GDM1 (cell line): ENCODE results near the gene C17orf75.
A peak's percentile ranks its signal among the peaks of the same experiment; 100 is the strongest.
"Not testable (repeated sequence)": the region's sequence is repeated elsewhere in the genome, so short reads cannot be mapped to it uniquely, and the experiment has no call there.

Experiments used
- DNase-seq: peaks from one replicate; lab custom pipeline; 2025; lab: John Stamatoyannopoulos, UW

The C17orf75 gene

DNA sequence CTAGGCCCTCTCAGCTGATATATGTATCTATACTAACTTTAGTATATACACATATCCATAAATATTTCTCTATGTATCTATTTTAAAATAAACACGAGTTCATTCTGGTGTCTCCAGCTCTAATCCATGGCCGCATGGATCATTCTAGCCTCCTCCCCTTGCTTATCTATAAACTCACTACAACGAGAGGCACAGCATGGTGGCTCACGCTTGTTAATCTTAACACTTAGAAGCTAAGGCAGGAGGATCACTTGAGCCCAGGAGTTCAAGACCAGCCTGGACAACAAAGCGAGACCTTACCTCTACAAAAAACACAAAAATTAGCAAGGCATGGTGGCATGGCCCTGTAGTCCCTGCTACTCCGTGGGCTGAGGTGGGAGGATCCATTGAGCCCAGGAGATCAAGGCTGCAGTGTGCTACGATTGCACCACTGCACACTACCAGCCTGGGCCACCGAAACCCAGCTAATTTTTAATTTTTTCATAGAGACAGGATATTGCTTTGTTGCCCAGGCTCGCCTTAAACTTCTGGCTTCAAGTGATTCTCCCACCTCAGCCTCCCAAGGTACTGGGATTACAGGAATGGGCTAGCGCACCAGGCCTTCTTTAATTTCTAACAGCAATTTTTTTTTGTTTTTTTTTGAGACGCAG lies 4.1 kb upstream of the C17orf75 start:
- DNase-seq, result no peak

DNA sequence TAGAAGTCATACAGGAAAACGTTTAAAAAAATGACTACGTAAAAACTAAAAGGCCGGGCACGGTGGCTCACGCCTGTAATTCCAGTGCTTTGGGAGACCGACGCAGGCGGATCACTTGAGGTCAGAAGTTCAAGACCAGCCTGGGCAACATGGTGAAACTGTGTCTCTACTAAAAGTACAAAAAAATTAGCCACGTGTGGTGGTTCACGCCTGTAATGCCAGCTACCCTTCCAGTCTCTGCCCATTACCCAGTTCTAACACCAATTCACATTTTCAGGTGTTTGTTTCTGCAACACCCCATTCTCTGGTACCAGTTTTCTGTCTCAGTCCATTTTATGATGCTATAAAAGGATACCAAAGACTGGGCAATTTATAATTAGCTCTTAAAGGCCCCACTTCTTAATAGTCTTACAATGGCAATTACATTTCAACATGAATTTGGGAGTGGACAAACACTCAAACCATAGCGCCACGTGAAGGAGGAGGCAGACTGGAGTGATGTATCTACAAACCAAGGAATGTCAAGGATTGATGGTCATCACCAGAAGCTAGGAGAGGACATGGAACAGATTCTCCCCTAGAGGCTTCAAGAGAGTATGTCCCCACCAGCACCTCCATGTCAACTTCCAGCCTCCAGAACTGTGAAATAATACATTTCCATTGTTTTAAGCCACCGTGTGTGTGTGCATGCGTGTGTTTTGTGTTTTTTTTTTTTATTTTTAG lies 791 bp upstream of the C17orf75 start:
- no peak for DNase-seq

DNA sequence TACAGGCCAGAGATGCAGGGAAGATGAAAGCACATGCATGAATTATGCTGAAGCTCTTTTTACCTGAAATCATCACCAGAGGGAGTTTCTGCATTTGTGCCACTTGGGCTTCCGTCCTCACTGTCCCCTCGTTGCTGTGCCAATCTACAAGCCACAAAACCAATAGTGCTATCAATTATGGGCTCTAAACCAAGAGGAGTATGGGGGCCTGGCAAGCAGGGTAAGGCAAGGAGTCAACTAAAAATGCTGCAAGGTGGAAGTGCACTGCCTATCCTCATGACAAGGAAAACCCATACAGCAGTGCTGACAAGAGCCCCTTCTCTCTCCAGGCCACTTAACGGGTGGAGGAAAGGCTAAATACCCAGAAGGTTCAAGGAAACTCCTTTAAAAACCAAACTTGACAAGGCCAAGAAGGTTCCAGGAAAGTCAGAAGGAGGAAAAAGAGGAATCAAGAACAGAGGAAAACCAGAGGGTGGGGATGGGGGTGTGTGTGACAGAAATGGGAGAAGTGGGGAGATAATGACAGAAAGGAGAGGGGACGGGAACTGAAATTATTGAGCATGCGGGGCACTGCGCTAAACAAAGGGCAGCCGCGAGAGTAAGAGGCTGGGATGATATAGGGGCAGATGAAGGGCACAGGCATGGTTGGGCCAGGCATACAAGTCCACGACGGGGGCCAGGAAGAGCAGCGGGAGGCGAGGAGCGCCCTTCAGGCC lies 674 bp downstream of the C17orf75 start:
- DNase-seq, result no peak

DNA sequence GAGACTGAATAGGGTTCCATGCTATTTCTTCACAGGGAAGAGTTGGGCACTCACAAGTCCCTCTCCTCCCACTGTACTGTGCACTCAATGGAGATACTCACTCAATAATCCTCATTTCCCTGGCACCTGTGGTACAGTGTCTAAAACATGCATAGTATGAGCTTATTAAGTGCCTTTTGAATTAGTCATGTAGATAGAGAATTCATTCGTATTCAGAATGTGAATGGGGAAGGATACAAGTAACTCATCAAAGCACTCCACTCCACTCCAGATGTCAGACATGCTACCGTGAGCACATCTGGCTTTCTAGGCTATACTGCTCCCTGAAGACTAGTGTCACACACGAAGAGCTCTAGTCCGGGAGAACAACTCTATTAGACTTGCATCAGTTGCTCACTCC lies 6.3 kb downstream of the C17orf75 start:
- no peak for DNase-seq

DNA sequence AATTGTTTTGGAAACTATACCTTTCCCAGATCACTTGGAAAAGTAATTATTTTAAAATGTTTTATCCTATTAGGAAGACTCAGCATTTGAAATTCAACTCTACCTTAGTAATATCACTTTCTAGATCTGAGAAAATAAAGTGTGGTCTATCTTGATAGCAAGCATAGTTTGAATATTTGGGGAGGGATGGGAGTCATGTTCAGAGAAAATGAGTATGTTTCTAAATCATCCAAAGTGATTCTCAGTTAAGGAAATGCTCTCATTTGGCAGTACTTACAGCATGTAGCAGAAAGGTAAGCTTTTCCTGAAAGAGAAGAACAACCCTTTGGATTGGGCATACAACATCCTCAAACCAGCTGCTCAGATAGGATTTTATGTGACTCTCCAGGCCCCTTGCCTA lies 6.9 kb downstream of the C17orf75 start:
- no peak for DNase-seq

DNA sequence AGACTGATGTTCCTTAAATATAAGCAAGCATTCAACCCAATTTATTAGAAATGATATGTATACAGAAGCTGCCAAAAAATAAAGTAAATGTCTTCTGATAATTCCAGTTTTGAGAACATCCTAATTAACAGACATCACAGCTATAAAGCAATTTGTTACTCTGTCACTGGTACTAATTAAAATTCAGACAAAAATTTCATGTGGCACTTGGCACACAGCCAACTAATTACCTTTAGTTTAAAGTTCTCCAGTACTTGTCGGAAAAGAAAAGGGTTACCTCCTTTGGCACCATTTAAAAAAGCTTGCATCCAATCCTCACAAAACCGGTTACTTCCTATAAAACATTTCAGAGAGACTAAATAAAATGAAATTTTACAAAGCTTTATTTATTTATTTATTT lies 8.8 kb downstream of the C17orf75 start:
- DNase-seq, result no peak

DNA sequence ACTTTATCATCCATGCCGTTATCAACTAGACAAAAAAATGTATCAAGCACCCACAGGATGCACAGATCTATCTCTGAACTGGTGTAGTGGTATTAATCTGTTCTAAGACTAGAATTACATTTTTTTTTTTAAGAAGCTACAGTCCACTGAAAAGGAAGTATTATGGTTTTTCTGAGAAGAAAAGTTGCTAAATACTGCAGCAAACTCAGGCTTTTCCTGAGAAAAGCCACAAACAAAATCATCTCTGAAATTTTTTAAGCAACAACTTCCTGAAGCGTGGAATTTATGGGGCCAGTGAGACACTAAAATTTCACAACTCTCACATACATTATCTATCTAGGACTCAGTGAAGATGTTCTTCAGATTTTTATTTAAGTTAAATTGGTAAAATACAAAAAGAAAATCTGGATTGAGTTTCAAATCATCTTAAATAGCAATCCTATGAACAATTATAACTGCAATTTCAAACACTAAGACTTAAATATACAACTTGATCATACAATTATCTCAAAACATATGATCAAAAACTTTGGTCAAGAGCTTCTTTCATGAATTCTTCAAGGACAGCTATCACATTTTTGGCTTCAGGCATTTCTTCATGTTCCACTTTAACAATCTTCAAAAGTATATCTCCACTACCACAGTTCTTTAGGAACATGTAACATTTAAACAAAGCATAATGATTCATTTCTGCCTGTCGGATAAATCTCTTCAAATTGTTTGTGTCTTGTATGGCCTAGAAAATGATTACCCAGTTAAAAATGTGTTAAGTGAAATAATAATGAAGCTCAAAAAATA lies 10.5 kb downstream of the C17orf75 start:
- no peak for DNase-seq

DNA sequence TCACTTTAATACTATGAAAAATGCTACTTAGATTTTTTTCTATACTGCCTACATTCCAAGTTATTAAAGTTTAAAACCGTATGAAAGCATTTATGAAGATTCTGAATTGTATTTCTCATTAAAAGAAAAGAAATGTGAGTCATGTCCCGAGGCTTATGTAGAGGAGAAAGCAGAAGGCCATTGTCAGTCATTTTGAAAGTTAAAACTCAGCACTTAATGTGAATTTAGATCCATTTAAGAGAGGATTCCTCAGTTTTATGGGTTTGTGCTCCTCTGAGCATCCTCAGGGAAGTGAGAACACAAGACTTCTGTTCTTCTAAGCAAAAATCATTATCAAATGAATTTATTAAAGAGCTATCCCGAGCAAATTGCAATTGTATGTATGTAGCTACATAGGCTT lies 11.8 kb downstream of the C17orf75 start:
- no peak for DNase-seq

DNA sequence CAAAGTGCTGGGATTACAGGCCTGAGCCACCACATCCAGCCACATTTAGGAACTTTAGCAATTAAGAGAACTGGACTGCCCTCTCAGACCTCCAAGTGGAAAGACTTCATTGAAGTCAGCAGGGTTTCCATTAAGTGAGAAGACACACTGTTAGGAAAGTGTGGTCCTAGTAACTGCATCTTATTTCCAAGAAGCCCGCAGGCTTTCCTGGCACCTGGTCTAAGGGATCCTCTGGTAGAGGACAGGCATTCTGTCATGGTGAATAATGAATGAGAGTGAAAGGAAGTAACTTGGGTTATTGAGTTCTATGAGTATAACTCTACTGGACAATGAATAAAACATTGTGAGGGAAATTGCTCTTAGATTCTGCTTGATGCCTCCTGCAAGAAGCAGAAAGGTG lies 14.1 kb downstream of the C17orf75 start:
- no peak for DNase-seq

DNA sequence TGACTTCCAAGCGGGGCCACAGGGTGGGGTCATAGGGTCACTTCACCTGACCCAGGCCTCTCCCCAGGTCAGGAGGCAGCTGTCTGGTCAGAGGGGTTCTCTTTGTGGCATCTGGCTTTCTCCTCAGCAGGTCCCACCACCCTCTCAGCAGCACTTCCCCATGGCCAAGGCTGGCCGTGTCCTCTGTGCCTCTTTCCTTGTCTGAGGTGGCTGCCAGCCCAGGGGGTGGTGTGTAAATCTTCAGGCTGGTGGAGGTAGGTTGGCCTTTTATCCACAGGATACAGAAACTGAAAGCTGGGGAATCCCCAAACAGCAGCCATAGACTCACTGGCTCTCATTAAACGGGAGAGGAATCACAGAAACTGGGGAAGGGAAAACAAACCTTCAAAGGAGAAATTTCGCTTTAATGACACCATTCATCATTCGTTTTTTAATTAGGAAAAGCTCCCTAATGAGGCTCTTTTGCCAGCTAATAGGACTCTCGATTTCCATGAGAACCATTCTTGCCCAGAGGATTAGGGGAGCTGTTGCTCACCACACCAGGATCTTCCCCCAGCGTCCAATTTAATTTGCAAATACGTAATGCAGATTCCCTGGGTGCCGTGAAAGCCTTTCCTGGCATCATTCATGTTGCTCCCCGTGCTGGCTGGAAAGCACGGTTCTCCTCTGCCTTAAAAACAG lies 18.0 kb downstream of the C17orf75 start:
- DNase-seq, result no peak

DNA sequence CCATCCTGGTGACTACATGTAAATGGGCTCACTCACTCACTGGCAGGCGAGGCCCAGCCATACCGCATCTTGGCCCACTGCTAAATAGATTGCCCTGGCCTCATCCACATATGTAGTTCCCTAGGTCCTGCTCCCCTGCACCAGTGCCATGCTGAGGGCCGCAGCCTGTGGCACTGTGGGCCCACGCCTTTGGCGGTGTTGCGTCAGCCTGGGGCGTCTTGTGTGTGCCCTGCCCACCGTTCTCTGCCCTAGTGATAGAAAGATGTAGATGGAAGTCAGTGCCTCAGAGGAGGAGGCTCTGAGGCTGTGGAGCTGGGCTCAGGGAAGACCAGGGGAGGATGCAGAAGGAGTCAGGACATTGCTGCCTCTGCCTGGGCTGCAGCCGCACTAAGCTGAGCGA lies 18.9 kb downstream of the C17orf75 start:
- no peak for DNase-seq

DNA sequence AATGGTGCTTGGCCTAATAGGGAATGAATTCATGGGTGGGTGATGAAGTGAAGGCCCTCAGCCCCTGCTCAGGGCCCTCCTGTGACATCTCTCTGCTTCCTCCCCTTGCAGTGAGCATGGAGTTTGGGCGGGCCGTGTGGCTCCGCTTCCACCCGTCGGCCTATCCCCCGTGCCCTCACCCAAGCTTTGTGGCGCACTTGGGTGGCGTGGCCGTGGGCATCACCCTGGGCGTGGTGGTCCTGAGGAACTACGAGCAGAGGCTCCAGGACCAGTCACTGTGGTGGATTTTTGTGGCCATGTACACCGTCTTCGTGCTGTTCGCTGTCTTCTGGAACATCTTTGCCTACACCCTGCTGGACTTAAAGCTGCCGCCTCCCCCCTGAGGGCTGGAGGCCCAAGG lies 21.1 kb downstream of the C17orf75 start:
- DNase-seq, result no peak

DNA sequence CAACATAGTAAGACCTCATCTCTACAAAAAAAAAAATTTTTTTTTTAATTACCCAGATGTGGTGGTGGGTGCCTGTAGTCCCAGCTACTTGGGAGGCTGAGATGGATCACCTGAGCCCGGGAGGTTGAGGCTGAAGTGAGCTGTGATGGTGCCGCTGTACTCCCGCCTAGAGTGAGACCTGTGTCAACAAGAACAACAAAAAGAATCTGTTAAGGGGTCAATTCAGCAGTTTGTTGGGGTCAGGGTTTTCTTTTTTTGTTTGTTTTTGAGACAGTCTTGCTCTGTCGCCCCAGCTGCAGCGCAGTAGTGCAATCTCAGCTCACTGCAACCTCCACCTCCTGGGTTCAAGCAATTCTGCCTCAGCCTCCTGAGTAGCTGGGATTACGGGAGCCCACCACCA lies 21.9 kb downstream of the C17orf75 start:
- DNase-seq, result not testable (repeated sequence)

DNA sequence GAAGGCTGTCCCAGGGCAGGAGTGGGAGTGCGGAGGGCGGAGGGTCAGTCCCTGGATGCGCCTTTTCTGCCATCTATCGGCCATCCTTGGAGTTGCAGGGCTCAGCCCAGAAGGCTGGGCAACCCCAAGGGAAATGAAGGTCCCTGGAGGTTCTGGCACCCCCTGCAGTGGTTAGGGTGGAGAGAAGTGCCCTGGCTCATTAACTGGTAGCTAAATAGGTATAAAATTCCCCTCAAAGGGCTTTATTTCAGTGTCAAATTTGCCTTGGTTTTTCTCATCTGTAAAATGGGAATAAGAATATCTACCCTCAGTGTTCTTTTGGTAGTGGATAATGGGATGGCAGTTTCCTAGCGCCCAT lies 22.4 kb downstream of the C17orf75 start:
- peak; percentile 56 for DNase-seq

DNA sequence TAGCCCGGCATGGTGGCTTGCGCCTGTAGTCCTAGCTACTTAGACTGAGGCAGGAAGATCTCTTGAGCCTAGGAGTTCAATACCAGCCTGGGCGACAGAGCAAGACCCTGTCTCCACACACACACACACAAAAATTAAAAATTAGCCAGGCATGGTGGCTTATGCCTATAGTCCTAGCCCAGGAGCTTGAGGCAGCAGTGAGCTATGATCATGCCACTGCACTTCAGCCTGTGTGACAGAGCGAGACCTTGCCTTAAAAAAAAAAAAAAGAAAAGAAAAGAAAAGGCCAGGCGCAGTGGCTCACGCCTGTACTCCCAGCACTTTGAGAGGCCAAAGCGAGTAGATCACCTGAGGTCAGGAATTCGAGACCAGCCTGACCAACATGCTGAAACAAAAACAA lies 23.9 kb downstream of the C17orf75 start:
- DNase-seq, result no peak

DNA sequence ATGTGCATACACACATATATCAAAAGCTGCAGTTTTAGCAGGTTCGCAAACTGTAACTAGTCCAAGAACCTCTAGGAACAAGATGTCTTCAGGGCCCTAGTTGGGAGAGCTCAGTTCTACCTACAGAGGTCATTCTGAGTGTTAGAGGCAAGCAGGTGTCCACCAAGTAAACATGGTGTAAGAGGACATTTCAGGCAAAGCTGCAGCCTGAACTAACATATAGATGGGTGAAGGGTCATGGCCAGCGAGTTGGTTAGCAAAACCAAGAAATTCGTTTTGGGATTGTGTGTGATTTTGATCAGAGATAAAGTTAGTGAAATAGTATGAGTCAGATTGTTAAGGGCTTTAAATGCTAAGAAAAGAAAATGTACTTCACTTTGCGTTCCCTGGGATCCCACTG lies 24.6 kb downstream of the C17orf75 start:
- no peak for DNase-seq

DNA sequence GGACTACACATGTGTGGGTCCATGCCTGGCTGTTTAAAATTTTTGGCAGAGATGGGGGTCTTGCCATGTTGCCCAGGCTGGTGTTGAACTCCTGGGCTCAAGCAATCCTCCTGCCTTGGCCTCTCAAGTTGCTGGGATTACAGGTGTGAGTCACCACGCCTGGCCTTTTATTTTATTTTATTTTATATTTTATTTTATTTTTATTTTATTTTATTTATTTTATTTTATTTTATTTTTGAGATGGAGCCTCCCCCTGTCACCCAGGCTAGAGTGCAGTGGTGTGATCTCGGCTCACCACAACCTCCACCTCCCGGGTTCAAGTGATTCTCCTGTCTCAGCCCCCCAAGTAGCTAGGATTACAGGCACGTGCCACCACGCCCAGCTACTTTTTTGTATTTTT lies 25.3 kb downstream of the C17orf75 start:
- not testable (repeated sequence) for DNase-seq

DNA sequence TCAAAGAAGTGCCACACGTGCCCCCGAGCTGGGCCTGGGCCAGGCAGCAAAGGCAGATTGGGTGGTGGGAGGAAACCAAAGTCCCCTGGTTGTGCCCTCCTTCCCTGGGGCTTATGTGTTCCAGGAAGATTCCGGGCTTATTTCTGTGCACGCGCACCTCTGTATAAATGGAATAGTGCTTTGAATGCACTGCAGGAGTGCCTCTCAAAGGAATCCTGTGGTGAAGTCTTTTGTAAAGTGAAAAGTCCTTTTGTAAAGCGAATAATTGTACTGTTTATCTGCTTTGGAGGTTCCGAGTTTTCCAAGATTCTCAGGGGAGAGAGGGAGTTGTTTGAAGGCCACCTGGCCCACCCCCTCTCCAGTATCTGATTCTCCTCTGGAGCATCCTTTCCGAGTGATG lies 26.8 kb downstream of the C17orf75 start:
- no peak for DNase-seq

DNA sequence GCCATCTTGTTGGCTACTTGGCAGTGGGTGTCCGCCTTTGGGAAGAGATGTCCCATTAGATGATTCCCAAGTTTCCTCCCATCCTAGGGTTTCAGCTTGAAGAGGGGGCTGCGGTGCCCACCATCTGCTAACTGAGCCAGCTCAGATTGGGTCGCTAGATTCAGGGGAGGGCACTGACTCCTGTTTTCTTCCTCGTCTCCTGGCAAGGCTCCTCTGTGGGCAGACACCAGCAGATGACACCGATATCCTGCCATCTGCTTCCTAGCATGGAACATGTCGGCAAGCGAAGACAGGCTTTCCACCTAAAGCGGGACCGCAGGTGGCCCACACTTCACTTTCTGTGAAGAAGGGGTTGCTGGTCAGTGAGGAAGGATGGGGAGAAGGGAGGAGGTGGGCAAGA lies 27.3 kb downstream of the C17orf75 start:
- DNase-seq, result no peak

DNA sequence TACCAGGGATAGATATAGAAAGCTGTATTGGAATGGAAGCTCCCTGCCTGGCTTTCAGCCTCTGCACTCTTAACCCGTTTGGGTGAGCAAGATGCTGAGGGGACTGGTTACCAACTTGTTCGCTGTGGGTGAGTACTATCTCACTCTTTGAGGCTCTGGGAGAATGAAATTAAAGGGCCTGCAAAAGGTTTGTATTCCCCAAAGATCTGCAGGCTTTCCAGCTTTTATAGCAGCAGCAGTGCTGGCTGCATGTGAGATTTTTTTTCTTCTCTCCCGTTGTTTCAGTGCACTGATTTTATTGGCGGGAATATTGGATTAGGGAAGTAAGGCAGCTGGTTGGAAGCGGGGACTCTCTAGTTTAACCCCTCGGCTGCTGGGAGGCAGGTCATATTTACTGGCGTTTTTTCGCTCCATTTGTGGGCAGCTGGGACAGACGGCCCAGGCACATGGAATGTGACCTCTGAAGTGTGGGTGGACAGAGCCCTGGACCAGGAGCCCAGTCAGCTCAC lies 30.9 kb downstream of the C17orf75 start:
- no peak for DNase-seq

DNA sequence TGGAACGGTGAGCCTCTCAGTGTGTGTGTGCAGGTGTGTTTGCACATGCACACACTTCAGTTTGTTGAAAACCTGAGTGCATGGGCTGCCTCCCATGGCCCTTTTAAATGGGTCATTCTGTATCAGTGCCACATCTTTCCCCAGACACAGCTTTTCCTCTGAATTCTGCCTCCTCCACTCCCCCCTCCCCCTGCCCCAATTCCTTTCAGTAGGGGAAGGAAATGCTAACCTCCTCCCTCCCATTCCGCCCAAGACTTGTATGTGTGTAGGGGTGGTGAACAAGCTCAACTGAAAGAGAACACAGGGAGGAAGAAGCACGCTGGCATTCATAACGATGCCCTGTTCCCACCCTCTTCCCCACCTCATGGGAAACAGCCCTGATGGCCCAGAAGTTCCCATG lies 34.3 kb downstream of the C17orf75 start:
- peak; percentile 52 for DNase-seq

DNA sequence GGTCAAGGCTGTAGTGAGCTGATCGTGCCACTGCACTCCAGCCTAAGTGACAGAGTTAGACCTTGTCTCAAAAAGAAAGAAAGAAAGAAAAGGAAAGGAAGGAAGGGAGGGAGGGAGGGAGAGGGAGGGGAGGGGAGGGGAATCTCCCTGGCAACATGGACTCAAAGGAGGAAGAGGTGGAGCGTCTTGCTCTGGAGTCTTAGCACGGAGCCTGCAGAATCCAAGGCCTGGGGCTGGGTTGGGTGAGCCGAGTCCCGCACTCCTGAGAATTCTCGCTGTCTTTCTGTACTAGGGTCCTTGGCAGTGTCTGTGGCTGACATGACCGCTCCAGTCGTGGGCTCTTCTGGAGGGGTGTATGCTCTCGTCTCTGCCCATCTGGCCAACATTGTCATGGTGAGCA lies 36.9 kb downstream of the C17orf75 start:
- DNase-seq, result no peak
